GM12874 (cell line): ENCODE results near the gene GRK3.

ENCODE experiments used
- CTCF ChIP-seq: IDR thresholded peaks from 2 replicates; pipeline ENCODE4 v1.5.1; 2011; ENCODE audit warnings: low read depth, mild to moderate bottlenecking, control low read depth, low read length, moderate library complexity; ENCODE audit not compliant: insufficient read depth

GRK3 gene

GRCh38 chr22:25722626-25723025, 158.2 kb downstream of the GRK3 start:
- no peak for TF ChIP-seq CTCF

GRCh38 chr22:25726241-25726640, 161.8 kb downstream of the GRK3 start:
- TF ChIP-seq CTCF = no peak

GRCh38 chr22:25728071-25728470, 163.6 kb downstream of the GRK3 start:
- no peak for TF ChIP-seq CTCF

- no peak for TF ChIP-seq CTCF
These were observed 164.8 kb downstream of the GRK3 start for GRCh38 chr22:25729016-25729995.

- no peak for TF ChIP-seq CTCF
These were observed 171.2 kb downstream of the GRK3 start for GRCh38 chr22:25735650-25736049.

GRCh38 chr22:25736378-25737011, 172.0 kb downstream of the GRK3 start:
- no peak for TF ChIP-seq CTCF

- TF ChIP-seq CTCF = no peak
These were observed 175.3 kb downstream of the GRK3 start for GRCh38 chr22:25739659-25740344.
